8988T (cell line): ENCODE measurements around the gene ANO6.
"Not testable (repeated sequence)": the region's sequence is repeated elsewhere in the genome, so short reads cannot be mapped to it uniquely, and the experiment has no call there.

Source experiments
- DNase-seq: peaks from one replicate; pipeline ENCODE4 v3.0.0; 2011

ANO6 gene

GRCh38 chr12:45315462-45315861, 99.6 kb downstream of the ANO6 start:
- DNase-seq, result no peak

- not testable (repeated sequence) for DNase-seq
These were observed 101.4 kb downstream of the ANO6 start for GRCh38 chr12:45317261-45317660.

- DNase-seq, result no peak
These were observed 106.9 kb downstream of the ANO6 start for GRCh38 chr12:45322810-45323209.

GRCh38 chr12:45324391-45324790, 108.5 kb downstream of the ANO6 start:
- DNase-seq, result no peak

GRCh38 chr12:45326358-45326975, 110.6 kb downstream of the ANO6 start:
- DNase-seq, result no peak

GRCh38 chr12:45327823-45328383, 112.0 kb downstream of the ANO6 start:
- DNase-seq, result no peak

GRCh38 chr12:45329238-45329637, 113.3 kb downstream of the ANO6 start:
- DNase-seq, result no peak

GRCh38 chr12:45329702-45330101, 113.8 kb downstream of the ANO6 start:
- no peak for DNase-seq

GRCh38 chr12:45331552-45331951, 115.7 kb downstream of the ANO6 start:
- no peak for DNase-seq

- DNase-seq, result no peak
These were observed 118.5 kb downstream of the ANO6 start for GRCh38 chr12:45334396-45334795.

- no peak for DNase-seq
These were observed 120.4 kb downstream of the ANO6 start for GRCh38 chr12:45336331-45336730.

- DNase-seq, result no peak
These were observed 121.1 kb downstream of the ANO6 start for GRCh38 chr12:45336762-45337596.

- DNase-seq, result no peak
These were observed 121.9 kb downstream of the ANO6 start for GRCh38 chr12:45337835-45338234.

GRCh38 chr12:45338272-45338671, 122.4 kb downstream of the ANO6 start:
- no peak for DNase-seq

GRCh38 chr12:45339035-45339434, 123.1 kb downstream of the ANO6 start:
- no peak for DNase-seq

- DNase-seq, result no peak
These were observed 126.3 kb downstream of the ANO6 start for GRCh38 chr12:45342171-45342570.

- no peak for DNase-seq
These were observed 127.0 kb downstream of the ANO6 start for GRCh38 chr12:45342848-45343247.

- no peak for DNase-seq
These were observed 127.6 kb downstream of the ANO6 start for GRCh38 chr12:45343269-45344051.

GRCh38 chr12:45348311-45348710, 132.4 kb downstream of the ANO6 start:
- DNase-seq, result no peak

GRCh38 chr12:45348986-45349385, 133.1 kb downstream of the ANO6 start:
- DNase-seq, result no peak

- no peak for DNase-seq
These were observed 134.0 kb downstream of the ANO6 start for GRCh38 chr12:45349916-45350315.

GRCh38 chr12:45350861-45351260, 135.0 kb downstream of the ANO6 start:
- DNase-seq, result no peak

- no peak for DNase-seq
These were observed 136.2 kb downstream of the ANO6 start for GRCh38 chr12:45351921-45352670.
